ENCODE measurements around the gene KCNQ1.
"Not testable (repeated sequence)": the region's sequence is repeated elsewhere in the genome, so short reads cannot be mapped to it uniquely, and the experiment has no call there.

Gene KCNQ1

GRCh38 chr11:2594267-2594666, 149.5 kb downstream of the KCNQ1 start:
- no peaks in the 10 kb centered on the region for H3K27me3 ChIP-seq (ENCODE audit: insufficient read depth, low read length)
- no peak overlapping the region for H2AFZ ChIP-seq (ENCODE audit: low read depth, low read length)
- no peaks in the 10 kb centered on the region for H3K4me1 ChIP-seq (ENCODE audit: insufficient read depth, low read length)
- peaks cover 6% of the 10 kb centered on the region for H3K9me3 ChIP-seq (ENCODE audit: low read length)
- H3K36me3 ChIP-seq (ENCODE audit: insufficient read depth, low read length) = no peaks in the 10 kb centered on the region
- no peak overlapping the region for H3K4me3 ChIP-seq (ENCODE audit: low read length)

DNA sequence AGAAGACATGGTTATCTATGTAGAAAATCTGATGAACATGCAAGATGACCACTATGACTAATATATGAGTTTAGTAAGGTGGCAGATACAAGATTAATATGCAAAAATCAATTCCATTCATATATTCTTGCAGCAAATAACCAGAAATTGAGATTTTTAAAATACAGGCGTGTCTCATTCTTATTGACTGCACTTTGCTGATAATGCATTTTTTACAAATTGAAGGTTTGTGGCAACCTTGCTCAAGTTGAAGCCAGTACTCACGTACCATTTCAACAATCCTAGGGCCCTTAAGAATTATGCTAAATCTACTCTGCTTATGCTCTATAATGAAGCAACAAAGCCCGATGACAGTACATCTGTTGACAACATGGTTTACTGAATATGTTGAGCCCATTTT, 150.4 kb downstream of the KCNQ1 start:
- H3K9me3 ChIP-seq (ENCODE audit: low read length) = peaks cover 6% of the 10 kb centered on the region
- no peak overlapping the region for H3K4me3 ChIP-seq (ENCODE audit: low read length)
- no peak overlapping the region for H2AFZ ChIP-seq (ENCODE audit: low read depth, low read length)
- no peaks in the 10 kb centered on the region for H3K27me3 ChIP-seq (ENCODE audit: insufficient read depth, low read length)
- H3K4me1 ChIP-seq (ENCODE audit: insufficient read depth, low read length) = no peaks in the 10 kb centered on the region
- H3K36me3 ChIP-seq (ENCODE audit: insufficient read depth, low read length) = no peaks in the 10 kb centered on the region

GRCh38 chr11:2599561-2600189, 154.9 kb downstream of the KCNQ1 start:
- H3K9me3 ChIP-seq (ENCODE audit: low read length) = peaks cover 5% of the 10 kb centered on the region
- H3K27me3 ChIP-seq (ENCODE audit: insufficient read depth, low read length) = no peaks in the 10 kb centered on the region
- no peaks in the 10 kb centered on the region for H3K4me1 ChIP-seq (ENCODE audit: insufficient read depth, low read length)
- no peak overlapping the region for H2AFZ ChIP-seq (ENCODE audit: low read depth, low read length)
- H3K36me3 ChIP-seq (ENCODE audit: insufficient read depth, low read length) = no peaks in the 10 kb centered on the region
- H3K4me3 ChIP-seq (ENCODE audit: low read length) = no peak overlapping the region

DNA sequence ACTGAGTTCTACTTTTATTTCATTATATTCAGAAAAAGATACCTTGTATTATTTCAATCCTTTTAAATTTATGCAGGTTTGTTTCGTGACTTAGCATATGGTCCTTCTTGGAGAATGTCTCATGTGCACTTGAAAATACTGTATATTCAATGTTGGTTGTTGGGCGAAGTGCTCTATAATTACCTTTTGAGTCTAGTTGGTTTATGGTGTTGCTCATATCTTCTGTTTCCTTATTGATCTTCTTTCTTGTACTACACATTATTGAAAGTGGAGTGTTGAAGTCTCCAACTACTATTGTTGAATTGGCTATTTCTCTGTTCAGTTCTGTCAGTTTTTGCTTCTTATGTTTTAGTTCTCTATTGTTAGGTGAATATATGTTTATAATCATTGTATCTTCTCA, 164.5 kb downstream of the KCNQ1 start:
- Histone ChIP-seq H3K36me3 (ENCODE audit: insufficient read depth, low read length) (no peaks in the 10 kb centered on the region), H3K4me3 (ENCODE audit: low read length) (no peak overlapping the region), H3K9me3 (ENCODE audit: low read length) (no peaks in the 10 kb centered on the region), H2AFZ (ENCODE audit: low read depth, low read length) (no peak overlapping the region), H3K27me3 (ENCODE audit: insufficient read depth, low read length) (no peaks in the 10 kb centered on the region), H3K4me1 (ENCODE audit: insufficient read depth, low read length) (no peaks in the 10 kb centered on the region)

DNA sequence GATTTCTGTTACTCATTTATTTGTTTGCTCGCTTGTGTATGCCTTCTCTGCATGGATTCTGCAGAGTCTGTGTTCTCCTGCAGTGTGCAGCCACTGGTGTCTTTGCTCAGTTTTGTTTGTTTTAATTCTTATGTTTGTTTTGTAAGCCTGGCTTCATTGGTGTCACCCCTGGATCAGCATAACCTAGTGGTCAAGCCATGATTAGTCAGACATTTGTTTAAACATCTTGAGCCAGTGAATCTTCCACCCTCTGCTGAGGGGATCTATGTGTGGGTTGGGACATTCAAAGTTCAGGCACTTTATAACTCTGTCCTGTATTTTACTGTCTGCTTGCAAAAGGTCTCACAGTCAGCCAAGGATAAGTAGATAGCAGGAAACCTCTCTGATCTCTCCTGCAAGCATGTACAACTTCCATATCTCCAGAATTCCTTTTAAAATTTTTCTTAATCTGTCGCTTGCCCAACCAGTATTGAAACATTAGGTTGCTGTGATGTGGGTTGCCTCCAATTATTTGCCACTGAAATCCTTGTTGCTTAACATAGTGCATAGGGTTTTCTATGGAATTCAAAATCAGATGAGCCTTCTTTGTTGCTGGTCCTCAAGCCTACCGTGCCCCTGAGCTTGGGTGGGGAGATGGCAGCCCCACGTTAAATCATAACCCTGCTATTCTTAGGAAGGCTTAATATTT, 168.2 kb downstream of the KCNQ1 start:
- Histone ChIP-seq H3K9me3 (ENCODE audit: low read length) (no peaks in the 10 kb centered on the region), H3K4me1 (ENCODE audit: insufficient read depth, low read length) (no peaks in the 10 kb centered on the region), H2AFZ (ENCODE audit: low read depth, low read length) (no peak overlapping the region), H3K27me3 (ENCODE audit: insufficient read depth, low read length) (no peaks in the 10 kb centered on the region), H3K36me3 (ENCODE audit: insufficient read depth, low read length) (no peaks in the 10 kb centered on the region), H3K4me3 (ENCODE audit: low read length) (no peak overlapping the region)

GRCh38 chr11:2621894-2622293, 177.1 kb downstream of the KCNQ1 start:
- Histone ChIP-seq H3K4me3 (ENCODE audit: low read length) (no peak overlapping the region), H3K9me3 (ENCODE audit: low read length) (no peaks in the 10 kb centered on the region), H3K27me3 (ENCODE audit: insufficient read depth, low read length) (no peaks in the 10 kb centered on the region), H2AFZ (ENCODE audit: low read depth, low read length) (no peak overlapping the region), H3K4me1 (ENCODE audit: insufficient read depth, low read length) (no peaks in the 10 kb centered on the region), H3K36me3 (ENCODE audit: insufficient read depth, low read length) (no peaks in the 10 kb centered on the region)

GRCh38 chr11:2625183-2625582, 180.4 kb downstream of the KCNQ1 start:
- Histone ChIP-seq H3K27me3 (ENCODE audit: insufficient read depth, low read length) (no peaks in the 10 kb centered on the region), H3K36me3 (ENCODE audit: insufficient read depth, low read length) (no peaks in the 10 kb centered on the region), H3K4me3 (ENCODE audit: low read length) (no peak overlapping the region), H3K4me1 (ENCODE audit: insufficient read depth, low read length) (no peaks in the 10 kb centered on the region), H3K9me3 (ENCODE audit: low read length) (no peaks in the 10 kb centered on the region), H2AFZ (ENCODE audit: low read depth, low read length) (no peak overlapping the region)

GRCh38 chr11:2630679-2631078, 185.9 kb downstream of the KCNQ1 start:
- H3K4me1 ChIP-seq (ENCODE audit: insufficient read depth, low read length) = no peaks in the 10 kb centered on the region
- no peaks in the 10 kb centered on the region for H3K36me3 ChIP-seq (ENCODE audit: insufficient read depth, low read length)
- H3K4me3 ChIP-seq (ENCODE audit: low read length) = no peak overlapping the region
- no peaks in the 10 kb centered on the region for H3K9me3 ChIP-seq (ENCODE audit: low read length)
- no peak overlapping the region for H2AFZ ChIP-seq (ENCODE audit: low read depth, low read length)
- no peaks in the 10 kb centered on the region for H3K27me3 ChIP-seq (ENCODE audit: insufficient read depth, low read length)

GRCh38 chr11:2631161-2631560, 186.4 kb downstream of the KCNQ1 start:
- Histone ChIP-seq H3K27me3 (ENCODE audit: insufficient read depth, low read length) (no peaks in the 10 kb centered on the region), H3K9me3 (ENCODE audit: low read length) (no peaks in the 10 kb centered on the region), H3K36me3 (ENCODE audit: insufficient read depth, low read length) (no peaks in the 10 kb centered on the region), H3K4me1 (ENCODE audit: insufficient read depth, low read length) (no peaks in the 10 kb centered on the region), H3K4me3 (ENCODE audit: low read length) (no peak overlapping the region), H2AFZ (ENCODE audit: low read depth, low read length) (no peak overlapping the region)

GRCh38 chr11:2639763-2640162, 195.0 kb downstream of the KCNQ1 start:
- not testable (repeated sequence) for H3K36me3 ChIP-seq (ENCODE audit: insufficient read depth, low read length); H3K4me1 ChIP-seq (ENCODE audit: insufficient read depth, low read length); H2AFZ ChIP-seq (ENCODE audit: low read depth, low read length); H3K4me3 ChIP-seq (ENCODE audit: low read length); H3K27me3 ChIP-seq (ENCODE audit: insufficient read depth, low read length); H3K9me3 ChIP-seq (ENCODE audit: low read length)

DNA sequence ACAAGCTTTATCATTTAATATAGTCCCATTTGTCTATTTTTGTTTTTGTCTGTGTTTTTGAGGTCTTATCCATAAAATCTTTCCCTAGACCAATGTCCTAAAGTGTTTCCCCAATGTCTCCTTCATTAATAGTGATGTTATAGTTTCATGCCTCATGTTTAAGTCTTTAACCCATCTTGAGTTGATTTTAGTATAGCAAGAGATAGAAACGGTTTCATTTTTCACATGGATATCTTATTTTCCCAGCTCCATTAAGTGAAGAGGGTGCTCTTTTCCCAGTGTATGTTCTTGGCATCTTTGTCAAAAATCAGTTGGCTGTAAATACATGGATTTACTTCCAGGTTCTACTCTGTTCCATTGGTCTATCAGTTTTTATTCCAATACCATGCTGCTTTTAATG, 196.8 kb downstream of the KCNQ1 start:
- no peak overlapping the region for H2AFZ ChIP-seq (ENCODE audit: low read depth, low read length)
- no peaks in the 10 kb centered on the region for H3K4me1 ChIP-seq (ENCODE audit: insufficient read depth, low read length)
- H3K9me3 ChIP-seq (ENCODE audit: low read length) = peaks cover 22% of the 10 kb centered on the region
- no peaks in the 10 kb centered on the region for H3K36me3 ChIP-seq (ENCODE audit: insufficient read depth, low read length)
- H3K4me3 ChIP-seq (ENCODE audit: low read length) = no peak overlapping the region
- H3K27me3 ChIP-seq (ENCODE audit: insufficient read depth, low read length) = no peaks in the 10 kb centered on the region

GRCh38 chr11:2643746-2644145, 198.9 kb downstream of the KCNQ1 start:
- H2AFZ ChIP-seq (ENCODE audit: low read depth, low read length) = no peak overlapping the region
- H3K4me1 ChIP-seq (ENCODE audit: insufficient read depth, low read length) = no peaks in the 10 kb centered on the region
- peaks cover 22% of the 10 kb centered on the region for H3K9me3 ChIP-seq (ENCODE audit: low read length)
- H3K4me3 ChIP-seq (ENCODE audit: low read length) = no peak overlapping the region
- H3K36me3 ChIP-seq (ENCODE audit: insufficient read depth, low read length) = no peaks in the 10 kb centered on the region
- no peaks in the 10 kb centered on the region for H3K27me3 ChIP-seq (ENCODE audit: insufficient read depth, low read length)

- peaks cover 20% of the 10 kb centered on the region for H3K9me3 ChIP-seq (ENCODE audit: low read length)
- H2AFZ ChIP-seq (ENCODE audit: low read depth, low read length) = no peak overlapping the region
- no peaks in the 10 kb centered on the region for H3K36me3 ChIP-seq (ENCODE audit: insufficient read depth, low read length)
- no peaks in the 10 kb centered on the region for H3K27me3 ChIP-seq (ENCODE audit: insufficient read depth, low read length)
- no peaks in the 10 kb centered on the region for H3K4me1 ChIP-seq (ENCODE audit: insufficient read depth, low read length)
- H3K4me3 ChIP-seq (ENCODE audit: low read length) = no peak overlapping the region
Measured at GRCh38 chr11:2644844-2645778, 200.3 kb downstream of the KCNQ1 start.
